ENCODE data around the gene CCDC85B. TPM values are rescaled to one million over a fixed set of nuclear protein-coding genes. Genes with fewer than 3 reads are reported as not detected.

The CCDC85B gene
- polyA plus RNA-seq, 1 experiment, result 33.4 TPM

DNA sequence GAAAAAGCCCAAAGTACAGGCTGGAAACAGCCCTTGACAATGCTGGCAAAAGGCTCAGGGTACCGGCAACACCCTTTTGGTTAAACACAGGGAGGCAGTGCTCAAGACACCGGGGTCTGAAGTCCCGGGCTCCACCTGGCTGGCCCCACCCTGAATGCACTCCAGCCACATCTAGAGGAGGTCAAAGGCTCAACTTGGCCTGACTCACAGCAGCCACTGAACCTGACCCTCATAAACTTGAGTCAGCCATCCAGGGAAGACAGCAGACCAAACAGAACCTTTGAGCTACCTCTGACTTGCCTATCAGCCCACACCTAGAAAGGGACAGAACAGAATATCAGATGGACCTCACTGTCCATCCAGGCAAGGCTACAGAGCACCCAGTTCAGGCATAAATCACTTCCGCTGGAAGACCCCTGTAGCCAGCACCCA lies 36.3 kb upstream of the CCDC85B start:
- CTCF ChIA-PET, result no interaction called here
- TF ChIP-seq, protein P1, sequence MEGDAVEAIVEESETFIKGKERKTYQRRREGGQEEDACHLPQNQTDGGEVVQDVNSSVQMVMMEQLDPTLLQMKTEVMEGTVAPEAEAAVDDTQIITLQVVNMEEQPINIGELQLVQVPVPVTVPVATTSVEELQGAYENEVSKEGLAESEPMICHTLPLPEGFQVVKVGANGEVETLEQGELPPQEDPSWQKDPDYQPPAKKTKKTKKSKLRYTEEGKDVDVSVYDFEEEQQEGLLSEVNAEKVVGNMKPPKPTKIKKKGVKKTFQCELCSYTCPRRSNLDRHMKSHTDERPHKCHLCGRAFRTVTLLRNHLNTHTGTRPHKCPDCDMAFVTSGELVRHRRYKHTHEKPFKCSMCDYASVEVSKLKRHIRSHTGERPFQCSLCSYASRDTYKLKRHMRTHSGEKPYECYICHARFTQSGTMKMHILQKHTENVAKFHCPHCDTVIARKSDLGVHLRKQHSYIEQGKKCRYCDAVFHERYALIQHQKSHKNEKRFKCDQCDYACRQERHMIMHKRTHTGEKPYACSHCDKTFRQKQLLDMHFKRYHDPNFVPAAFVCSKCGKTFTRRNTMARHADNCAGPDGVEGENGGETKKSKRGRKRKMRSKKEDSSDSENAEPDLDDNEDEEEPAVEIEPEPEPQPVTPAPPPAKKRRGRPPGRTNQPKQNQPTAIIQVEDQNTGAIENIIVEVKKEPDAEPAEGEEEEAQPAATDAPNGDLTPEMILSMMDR (IDR thresholded peaks at IDR 0.05; ENCODE audit: insufficient read depth, low read depth, low read length), result no peak
- POLR2A ChIA-PET, result interaction anchor here (0.6 kb wide), 1 partner anchor 22 kb away, joined by 4 read pairs; no protein-coding TSS in a partner anchor
- Histone ChIP-seq H3K4me3 (ENCODE audit: low read depth, low read length) (no peak overlapping the region), H3K36me3 (ENCODE audit: control insufficient read depth, insufficient read depth, low read length) (peaks cover 48% of the 10 kb centered on the region), H3K27me3 (ENCODE audit: control insufficient read depth, insufficient read depth, low read length) (no peaks in the 10 kb centered on the region)
- DNase-seq (ENCODE audit: low read depth), result no peak

DNA sequence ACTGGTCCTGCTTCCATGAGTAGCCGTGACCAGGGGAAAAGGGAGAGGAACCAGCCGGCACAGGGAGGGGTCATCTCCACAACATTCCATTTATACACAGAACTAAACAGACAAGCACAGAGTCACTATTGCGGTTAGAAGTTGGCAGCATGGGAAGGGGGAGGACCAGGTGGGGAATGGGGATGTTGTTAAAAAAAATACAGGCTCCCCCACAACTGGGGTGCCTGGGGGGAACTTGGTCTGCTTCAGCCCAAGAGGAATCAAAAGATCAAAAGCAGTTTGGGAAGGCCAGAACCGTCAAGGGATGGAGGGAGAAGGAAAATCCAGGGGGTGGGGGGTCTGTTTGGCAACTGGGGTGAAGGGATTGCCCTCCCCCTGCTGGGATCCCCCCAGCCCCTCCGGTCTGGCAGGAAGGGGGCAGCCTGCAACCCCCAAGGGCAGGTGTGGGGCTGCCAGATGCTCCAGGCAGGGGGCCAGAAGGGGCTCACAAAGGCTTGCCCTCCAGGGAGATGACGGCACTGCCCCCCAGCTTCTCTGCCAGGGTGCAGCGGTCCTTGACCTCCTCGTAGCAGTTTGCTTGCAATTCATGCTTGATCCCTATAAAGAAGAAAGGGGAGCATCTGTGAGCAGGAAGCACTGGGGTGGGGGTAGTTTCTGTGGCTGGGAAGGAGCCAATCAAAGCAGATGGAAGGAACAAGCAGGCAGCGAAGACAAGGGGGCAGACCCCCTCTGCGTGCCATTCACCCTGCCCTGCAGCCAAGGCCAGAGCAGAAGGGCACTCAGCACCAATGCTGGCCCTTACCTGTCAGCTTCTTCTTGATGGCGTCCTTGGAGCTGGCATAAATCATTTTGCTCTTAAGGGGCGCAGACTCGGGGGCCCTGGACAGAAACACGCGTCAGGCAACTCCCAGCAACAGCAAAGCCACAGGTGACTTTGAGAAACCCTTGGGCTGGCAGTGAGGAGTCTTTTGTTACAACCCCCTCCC lies 35.3 kb upstream of the CCDC85B start:
- no peak overlapping the region for H3K4me3 ChIP-seq (ENCODE audit: low read depth, low read length)
- DNase-seq (ENCODE audit: low read depth), result no peak
- ChIA-PET POLR2A (interaction anchor here (0.6 kb wide), 2 partner anchors 23 to 1521 kb away, joined by 4 to 5 read pairs; no protein-coding TSS in a partner anchor), CTCF (no interaction called here)
- TF ChIP-seq, protein P1 (IDR thresholded peaks at IDR 0.05; ENCODE audit: insufficient read depth, low read depth, low read length), result no peak
- H3K27me3 ChIP-seq (ENCODE audit: control insufficient read depth, insufficient read depth, low read length), result no peaks in the 10 kb centered on the region
- peaks cover 48% of the 10 kb centered on the region for H3K36me3 ChIP-seq (ENCODE audit: control insufficient read depth, insufficient read depth, low read length)

DNA sequence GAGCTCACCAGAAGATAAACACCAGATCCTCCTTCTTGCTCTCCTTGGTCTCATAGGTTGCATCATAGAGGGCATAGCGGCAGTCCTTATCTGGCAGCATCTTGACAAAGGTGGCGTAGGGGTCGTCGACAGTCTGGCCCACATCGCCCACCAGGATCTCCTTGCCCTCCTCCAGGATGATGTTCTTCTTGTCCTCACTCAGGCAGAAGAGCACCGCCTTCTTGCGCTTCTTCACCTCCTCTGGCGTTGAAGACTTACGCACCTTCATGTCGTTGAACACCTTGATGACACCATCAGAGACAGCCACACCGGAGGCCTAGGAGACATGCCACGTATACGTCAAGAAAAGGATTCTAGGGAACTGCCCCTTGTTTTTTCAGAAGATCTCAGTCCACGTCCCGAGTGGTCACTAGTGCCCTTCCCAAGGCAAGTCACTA lies 34.5 kb upstream of the CCDC85B start:
- peaks cover 46% of the 10 kb centered on the region for H3K36me3 ChIP-seq (ENCODE audit: control insufficient read depth, insufficient read depth, low read length)
- no peak for DNase-seq (ENCODE audit: low read depth)
- CTCF ChIA-PET, result no interaction called here
- TF ChIP-seq, protein P1 (IDR thresholded peaks at IDR 0.05; ENCODE audit: insufficient read depth, low read depth, low read length), result no peak
- H3K27me3 ChIP-seq (ENCODE audit: control insufficient read depth, insufficient read depth, low read length), result no peaks in the 10 kb centered on the region
- POLR2A ChIA-PET, result interaction anchor here (0.6 kb wide), 1 partner anchor 1520 kb away, joined by 5 read pairs; no protein-coding TSS in a partner anchor
- H3K4me3 ChIP-seq (ENCODE audit: low read depth, low read length), result peak overlapping the region; percentile 91

DNA sequence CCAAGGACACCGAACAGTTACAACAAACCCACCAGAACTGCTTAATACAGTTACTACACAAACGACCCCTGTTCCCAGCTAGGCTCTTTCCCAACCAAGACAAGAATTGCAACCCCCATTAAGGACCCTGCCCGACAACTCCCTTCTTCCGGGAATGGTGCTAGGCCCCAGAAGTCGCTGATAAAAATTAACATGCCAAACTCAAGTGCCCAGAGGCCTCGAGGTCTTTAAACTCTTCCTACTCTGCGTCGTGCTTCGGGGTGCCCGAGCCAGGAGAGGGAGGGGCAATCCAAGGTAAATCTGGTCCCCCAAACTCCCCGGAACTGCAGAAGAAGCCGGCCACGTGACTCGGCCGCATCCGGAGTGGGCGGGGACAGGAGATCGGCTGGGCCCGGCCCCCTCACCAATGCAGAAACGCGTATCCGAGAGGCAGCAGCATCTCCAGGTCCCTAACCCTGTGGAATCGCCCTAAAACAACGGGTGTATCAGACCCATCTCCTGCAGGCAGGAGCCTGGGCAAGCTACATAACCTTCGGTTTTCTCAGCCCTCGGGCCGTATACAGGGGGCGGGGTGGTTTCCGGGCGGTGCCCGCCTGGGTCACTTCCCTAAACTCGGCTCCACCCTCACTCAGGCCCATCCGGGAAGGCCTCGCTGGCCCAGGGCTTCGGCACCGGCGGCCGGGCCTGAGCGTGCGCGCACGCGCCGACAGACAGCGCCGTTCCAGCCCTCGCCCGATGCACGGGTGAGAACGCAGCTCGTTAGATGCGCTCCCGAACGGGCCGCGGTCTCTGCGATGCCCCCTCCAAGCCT lies 33.6 kb upstream of the CCDC85B start:
- no peak for DNase-seq (ENCODE audit: low read depth)
- Histone ChIP-seq H3K27me3 (ENCODE audit: control insufficient read depth, insufficient read depth, low read length) (no peaks in the 10 kb centered on the region), H3K4me3 (ENCODE audit: low read depth, low read length) (peak overlapping the region; percentile 91), H3K36me3 (ENCODE audit: control insufficient read depth, insufficient read depth, low read length) (peaks cover 38% of the 10 kb centered on the region)
- ChIA-PET POLR2A (interaction anchor here (0.6 kb wide), 1 partner anchor 9 kb away, joined by 4 read pairs; no protein-coding TSS in a partner anchor), CTCF (interaction anchor here (0.8 to 1.3 kb wide), 2 partner anchors 15 to 27 kb away, joined by 3 read pairs; partner anchors contain the start of gene EFEMP2)
- TF ChIP-seq, protein P1 (IDR thresholded peaks at IDR 0.05; ENCODE audit: insufficient read depth, low read depth, low read length), result no peak
